Measurements from ENCODE around the gene RTKN. TPM values are rescaled to one million over a fixed set of nuclear protein-coding genes. Genes with fewer than 3 reads are reported as not detected.

The RTKN gene
- total and polyA plus RNA-seq, 2 of the 13 experiments (the other 11 are each of a cell fraction or from before 2014, with no cell fraction given) = 159 to 166 TPM

DNA sequence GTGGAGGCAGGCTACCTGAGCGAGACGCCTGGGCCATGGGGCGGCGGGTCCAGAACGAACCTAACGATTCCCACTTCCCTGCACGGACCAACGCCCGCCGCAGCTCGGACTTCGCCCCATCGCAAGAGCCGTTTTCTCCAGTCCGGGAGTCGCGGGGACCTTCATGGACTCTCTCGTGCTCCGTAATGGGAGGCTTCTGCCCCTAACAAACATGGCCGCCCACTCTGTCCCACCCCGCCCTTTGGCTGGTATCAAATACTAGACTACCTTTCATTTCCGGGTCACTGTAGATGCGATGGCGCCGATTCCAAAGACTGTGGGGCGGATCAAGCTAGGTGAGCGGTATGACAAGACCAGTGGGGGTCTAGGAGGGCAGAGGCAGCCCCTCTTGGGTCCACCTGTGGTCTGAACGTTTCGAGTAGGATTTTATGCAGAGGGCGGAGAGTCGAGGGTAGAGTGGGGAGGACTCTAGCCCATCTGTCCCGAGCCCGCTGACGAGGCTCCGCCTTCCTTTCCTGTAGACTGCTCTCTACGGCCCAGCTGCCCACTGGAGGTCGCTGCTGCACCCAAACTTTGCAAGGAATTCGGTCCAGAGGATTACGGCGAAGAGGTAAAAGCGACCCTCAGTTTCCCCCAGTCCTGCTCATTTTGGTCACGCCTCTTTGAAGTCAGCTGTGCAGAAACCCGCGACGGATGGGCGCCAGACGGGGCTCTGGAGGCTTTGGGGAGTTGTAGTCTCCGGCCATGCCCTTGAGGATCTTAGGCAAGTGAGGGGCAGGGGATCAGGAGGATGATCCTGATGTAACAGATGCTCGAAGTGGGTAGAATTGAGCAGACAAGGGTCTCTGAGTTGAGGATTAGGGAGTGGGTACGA lies 41.3 kb upstream of the RTKN start, which contains the start of the genes CCDC142 and TTC31 (continued):
- TF ChIP-seq TOE1 (CRISPR knock-in tag; IDR thresholded peaks at IDR 0.05) (no peak; the same call in 1 of the 2 replicates), JDP2 (CRISPR knock-in tag; IDR thresholded peaks at IDR 0.05; ENCODE audit: borderline replicate concordance) (0 out of 2 replicates have a peak, but pooled peaks have one; percentile 56), CEBPB (IDR thresholded peaks at IDR 0.05; ENCODE audit: borderline replicate concordance, low read depth, low read length) (no peak), ZNF564 (CRISPR knock-in tag; IDR thresholded peaks at IDR 0.05) (peak; percentile 79; the same call in 1 of the 2 replicates), MAFG (CRISPR knock-in tag; IDR thresholded peaks at IDR 0.05) (no peak), ZNF775 (CRISPR knock-in tag; IDR thresholded peaks at IDR 0.05; ENCODE audit: borderline replicate concordance) (no peak), BORCS8-MEF2B (CRISPR knock-in tag; IDR thresholded peaks at IDR 0.05) (peak; percentile 79), ZFP36 (IDR thresholded peaks at IDR 0.05; ENCODE audit: borderline replicate concordance, low read depth, low read length, partially characterized antibody) (no peak), PHB2 (IDR thresholded peaks at IDR 0.05; ENCODE audit: partially characterized antibody) (no peak)
- TF ChIP-seq, protein P1, sequence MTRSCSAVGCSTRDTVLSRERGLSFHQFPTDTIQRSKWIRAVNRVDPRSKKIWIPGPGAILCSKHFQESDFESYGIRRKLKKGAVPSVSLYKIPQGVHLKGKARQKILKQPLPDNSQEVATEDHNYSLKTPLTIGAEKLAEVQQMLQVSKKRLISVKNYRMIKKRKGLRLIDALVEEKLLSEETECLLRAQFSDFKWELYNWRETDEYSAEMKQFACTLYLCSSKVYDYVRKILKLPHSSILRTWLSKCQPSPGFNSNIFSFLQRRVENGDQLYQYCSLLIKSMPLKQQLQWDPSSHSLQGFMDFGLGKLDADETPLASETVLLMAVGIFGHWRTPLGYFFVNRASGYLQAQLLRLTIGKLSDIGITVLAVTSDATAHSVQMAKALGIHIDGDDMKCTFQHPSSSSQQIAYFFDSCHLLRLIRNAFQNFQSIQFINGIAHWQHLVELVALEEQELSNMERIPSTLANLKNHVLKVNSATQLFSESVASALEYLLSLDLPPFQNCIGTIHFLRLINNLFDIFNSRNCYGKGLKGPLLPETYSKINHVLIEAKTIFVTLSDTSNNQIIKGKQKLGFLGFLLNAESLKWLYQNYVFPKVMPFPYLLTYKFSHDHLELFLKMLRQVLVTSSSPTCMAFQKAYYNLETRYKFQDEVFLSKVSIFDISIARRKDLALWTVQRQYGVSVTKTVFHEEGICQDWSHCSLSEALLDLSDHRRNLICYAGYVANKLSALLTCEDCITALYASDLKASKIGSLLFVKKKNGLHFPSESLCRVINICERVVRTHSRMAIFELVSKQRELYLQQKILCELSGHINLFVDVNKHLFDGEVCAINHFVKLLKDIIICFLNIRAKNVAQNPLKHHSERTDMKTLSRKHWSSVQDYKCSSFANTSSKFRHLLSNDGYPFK (CRISPR knock-in tag; IDR thresholded peaks at IDR 0.05; ENCODE audit: borderline replicate concordance) = peak; percentile 96
- TF ChIP-seq, protein P2, sequence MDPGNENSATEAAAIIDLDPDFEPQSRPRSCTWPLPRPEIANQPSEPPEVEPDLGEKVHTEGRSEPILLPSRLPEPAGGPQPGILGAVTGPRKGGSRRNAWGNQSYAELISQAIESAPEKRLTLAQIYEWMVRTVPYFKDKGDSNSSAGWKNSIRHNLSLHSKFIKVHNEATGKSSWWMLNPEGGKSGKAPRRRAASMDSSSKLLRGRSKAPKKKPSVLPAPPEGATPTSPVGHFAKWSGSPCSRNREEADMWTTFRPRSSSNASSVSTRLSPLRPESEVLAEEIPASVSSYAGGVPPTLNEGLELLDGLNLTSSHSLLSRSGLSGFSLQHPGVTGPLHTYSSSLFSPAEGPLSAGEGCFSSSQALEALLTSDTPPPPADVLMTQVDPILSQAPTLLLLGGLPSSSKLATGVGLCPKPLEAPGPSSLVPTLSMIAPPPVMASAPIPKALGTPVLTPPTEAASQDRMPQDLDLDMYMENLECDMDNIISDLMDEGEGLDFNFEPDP (CRISPR knock-in tag; conservative IDR thresholded peaks at IDR 0.05) = no peak; the same call in none of the 2 replicates
- TF ChIP-seq, protein P3, sequence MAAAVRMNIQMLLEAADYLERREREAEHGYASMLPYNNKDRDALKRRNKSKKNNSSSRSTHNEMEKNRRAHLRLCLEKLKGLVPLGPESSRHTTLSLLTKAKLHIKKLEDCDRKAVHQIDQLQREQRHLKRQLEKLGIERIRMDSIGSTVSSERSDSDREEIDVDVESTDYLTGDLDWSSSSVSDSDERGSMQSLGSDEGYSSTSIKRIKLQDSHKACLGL (CRISPR knock-in tag; IDR thresholded peaks at IDR 0.05) = no peak
- TF ChIP-seq, protein P4, sequence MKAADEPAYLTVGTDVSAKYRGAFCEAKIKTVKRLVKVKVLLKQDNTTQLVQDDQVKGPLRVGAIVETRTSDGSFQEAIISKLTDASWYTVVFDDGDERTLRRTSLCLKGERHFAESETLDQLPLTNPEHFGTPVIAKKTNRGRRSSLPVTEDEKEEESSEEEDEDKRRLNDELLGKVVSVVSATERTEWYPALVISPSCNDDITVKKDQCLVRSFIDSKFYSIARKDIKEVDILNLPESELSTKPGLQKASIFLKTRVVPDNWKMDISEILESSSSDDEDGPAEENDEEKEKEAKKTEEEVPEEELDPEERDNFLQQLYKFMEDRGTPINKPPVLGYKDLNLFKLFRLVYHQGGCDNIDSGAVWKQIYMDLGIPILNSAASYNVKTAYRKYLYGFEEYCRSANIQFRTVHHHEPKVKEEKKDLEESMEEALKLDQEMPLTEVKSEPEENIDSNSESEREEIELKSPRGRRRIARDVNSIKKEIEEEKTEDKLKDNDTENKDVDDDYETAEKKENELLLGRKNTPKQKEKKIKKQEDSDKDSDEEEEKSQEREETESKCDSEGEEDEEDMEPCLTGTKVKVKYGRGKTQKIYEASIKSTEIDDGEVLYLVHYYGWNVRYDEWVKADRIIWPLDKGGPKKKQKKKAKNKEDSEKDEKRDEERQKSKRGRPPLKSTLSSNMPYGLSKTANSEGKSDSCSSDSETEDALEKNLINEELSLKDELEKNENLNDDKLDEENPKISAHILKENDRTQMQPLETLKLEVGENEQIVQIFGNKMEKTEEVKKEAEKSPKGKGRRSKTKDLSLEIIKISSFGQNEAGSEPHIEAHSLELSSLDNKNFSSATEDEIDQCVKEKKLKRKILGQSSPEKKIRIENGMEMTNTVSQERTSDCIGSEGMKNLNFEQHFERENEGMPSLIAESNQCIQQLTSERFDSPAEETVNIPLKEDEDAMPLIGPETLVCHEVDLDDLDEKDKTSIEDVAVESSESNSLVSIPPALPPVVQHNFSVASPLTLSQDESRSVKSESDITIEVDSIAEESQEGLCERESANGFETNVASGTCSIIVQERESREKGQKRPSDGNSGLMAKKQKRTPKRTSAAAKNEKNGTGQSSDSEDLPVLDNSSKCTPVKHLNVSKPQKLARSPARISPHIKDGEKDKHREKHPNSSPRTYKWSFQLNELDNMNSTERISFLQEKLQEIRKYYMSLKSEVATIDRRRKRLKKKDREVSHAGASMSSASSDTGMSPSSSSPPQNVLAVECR (CRISPR knock-in tag; IDR thresholded peaks at IDR 0.05; ENCODE audit: borderline replicate concordance) = peak; percentile 95
- TF ChIP-seq, protein P5, sequence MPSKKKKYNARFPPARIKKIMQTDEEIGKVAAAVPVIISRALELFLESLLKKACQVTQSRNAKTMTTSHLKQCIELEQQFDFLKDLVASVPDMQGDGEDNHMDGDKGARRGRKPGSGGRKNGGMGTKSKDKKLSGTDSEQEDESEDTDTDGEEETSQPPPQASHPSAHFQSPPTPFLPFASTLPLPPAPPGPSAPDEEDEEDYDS (CRISPR knock-in tag; IDR thresholded peaks at IDR 0.05) = peak; percentile 90
- TF ChIP-seq, protein P6, sequence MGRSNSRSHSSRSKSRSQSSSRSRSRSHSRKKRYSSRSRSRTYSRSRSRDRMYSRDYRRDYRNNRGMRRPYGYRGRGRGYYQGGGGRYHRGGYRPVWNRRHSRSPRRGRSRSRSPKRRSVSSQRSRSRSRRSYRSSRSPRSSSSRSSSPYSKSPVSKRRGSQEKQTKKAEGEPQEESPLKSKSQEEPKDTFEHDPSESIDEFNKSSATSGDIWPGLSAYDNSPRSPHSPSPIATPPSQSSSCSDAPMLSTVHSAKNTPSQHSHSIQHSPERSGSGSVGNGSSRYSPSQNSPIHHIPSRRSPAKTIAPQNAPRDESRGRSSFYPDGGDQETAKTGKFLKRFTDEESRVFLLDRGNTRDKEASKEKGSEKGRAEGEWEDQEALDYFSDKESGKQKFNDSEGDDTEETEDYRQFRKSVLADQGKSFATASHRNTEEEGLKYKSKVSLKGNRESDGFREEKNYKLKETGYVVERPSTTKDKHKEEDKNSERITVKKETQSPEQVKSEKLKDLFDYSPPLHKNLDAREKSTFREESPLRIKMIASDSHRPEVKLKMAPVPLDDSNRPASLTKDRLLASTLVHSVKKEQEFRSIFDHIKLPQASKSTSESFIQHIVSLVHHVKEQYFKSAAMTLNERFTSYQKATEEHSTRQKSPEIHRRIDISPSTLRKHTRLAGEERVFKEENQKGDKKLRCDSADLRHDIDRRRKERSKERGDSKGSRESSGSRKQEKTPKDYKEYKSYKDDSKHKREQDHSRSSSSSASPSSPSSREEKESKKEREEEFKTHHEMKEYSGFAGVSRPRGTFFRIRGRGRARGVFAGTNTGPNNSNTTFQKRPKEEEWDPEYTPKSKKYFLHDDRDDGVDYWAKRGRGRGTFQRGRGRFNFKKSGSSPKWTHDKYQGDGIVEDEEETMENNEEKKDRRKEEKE (IDR thresholded peaks at IDR 0.05) = no peak
